ENCODE results near the gene GPR68.

GRCh38 chr14:91279354-91279753, 34.9 kb upstream of the GPR68 start:
- TF ChIP-seq, protein P1, sequence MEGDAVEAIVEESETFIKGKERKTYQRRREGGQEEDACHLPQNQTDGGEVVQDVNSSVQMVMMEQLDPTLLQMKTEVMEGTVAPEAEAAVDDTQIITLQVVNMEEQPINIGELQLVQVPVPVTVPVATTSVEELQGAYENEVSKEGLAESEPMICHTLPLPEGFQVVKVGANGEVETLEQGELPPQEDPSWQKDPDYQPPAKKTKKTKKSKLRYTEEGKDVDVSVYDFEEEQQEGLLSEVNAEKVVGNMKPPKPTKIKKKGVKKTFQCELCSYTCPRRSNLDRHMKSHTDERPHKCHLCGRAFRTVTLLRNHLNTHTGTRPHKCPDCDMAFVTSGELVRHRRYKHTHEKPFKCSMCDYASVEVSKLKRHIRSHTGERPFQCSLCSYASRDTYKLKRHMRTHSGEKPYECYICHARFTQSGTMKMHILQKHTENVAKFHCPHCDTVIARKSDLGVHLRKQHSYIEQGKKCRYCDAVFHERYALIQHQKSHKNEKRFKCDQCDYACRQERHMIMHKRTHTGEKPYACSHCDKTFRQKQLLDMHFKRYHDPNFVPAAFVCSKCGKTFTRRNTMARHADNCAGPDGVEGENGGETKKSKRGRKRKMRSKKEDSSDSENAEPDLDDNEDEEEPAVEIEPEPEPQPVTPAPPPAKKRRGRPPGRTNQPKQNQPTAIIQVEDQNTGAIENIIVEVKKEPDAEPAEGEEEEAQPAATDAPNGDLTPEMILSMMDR (IDR thresholded peaks at IDR 0.05), result no peak
- no peak for TF ChIP-seq REST (IDR thresholded peaks at IDR 0.05; ENCODE audit: insufficient read depth in 1 of 2, low read depth in 2 of 2, low read length in 1 of 2)

Data from Panc1 (cell line).